Spleen (tissue), 7 donors: ENCODE measurements around the gene WDR70.

Experiments used
- POLR2A ChIP-seq, 3 donors: fragments of 450-650 bp; IDR thresholded peaks; one replicate each; pipeline ENCODE4 v1.5.1; 2017; ENCODE audit warnings: antibody characterized with exemption in 3 of 3, mild to moderate bottlenecking in 1 of 3
- TF ChIP-seq, protein P1 (sequence below), 11 experiments: fragments of 200-600 bp in 7 of 11; fragments of 450-650 bp in 4 of 11; sonication (generic) in 4 of 11; IDR thresholded peaks in 8 of 11; conservative IDR thresholded peaks in 3 of 11; 1 replicate in 7 of 11; 2 replicates in 4 of 11; pipeline versions ENCODE4 v1.4.0 to v1.8.0; 2016 to 2021; ENCODE audit warnings: antibody characterized with exemption in 11 of 11, inconsistent platforms in 4 of 11, mild to moderate bottlenecking in 1 of 11
- donor health status: DM: no; HTN: no; CAD: no; lungs with moderate emphysema.
- donor health status: DM: no; HTN: no; CAD: no.
- donor health status: DM: no; HTN: no; CAD: no.

DNA sequence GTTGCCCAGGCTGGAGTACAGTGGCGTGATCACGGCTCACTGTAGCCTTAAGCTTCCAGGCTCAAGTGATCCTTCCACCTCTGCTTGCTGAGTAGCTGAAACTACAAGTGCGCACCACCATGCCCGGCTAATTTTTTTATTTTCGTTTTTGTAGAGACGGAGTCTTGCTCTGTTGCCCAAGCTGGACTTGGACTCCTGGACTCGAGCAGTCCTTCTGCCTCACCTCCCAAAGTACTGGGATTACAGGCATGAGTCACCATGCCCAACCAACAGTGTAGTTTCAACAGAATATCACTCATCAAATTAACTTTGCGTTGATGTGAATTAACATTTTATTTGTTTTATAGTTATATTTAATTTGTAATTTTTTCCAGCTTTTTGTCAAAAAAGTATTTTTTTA, 45.3 kb downstream of the WDR70 start:
- no peak for TF ChIP-seq POLR2A (IDR thresholded peaks at IDR 0.05)
- TF ChIP-seq, protein P1, sequence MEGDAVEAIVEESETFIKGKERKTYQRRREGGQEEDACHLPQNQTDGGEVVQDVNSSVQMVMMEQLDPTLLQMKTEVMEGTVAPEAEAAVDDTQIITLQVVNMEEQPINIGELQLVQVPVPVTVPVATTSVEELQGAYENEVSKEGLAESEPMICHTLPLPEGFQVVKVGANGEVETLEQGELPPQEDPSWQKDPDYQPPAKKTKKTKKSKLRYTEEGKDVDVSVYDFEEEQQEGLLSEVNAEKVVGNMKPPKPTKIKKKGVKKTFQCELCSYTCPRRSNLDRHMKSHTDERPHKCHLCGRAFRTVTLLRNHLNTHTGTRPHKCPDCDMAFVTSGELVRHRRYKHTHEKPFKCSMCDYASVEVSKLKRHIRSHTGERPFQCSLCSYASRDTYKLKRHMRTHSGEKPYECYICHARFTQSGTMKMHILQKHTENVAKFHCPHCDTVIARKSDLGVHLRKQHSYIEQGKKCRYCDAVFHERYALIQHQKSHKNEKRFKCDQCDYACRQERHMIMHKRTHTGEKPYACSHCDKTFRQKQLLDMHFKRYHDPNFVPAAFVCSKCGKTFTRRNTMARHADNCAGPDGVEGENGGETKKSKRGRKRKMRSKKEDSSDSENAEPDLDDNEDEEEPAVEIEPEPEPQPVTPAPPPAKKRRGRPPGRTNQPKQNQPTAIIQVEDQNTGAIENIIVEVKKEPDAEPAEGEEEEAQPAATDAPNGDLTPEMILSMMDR (IDR thresholded peaks at IDR 0.05 in 8 of 11, conservative IDR thresholded peaks at IDR 0.05 in 3 of 11) = no peak
